B cell (primary cell): ENCODE measurements around the gene GHDC. TPM values are rescaled to one million over a fixed set of nuclear protein-coding genes. Genes with fewer than 3 reads are reported as not detected.
A peak's percentile ranks its signal among the peaks of the same experiment; 100 is the strongest.

Experiments used
- ATAC-seq: fragments of 200-7000 bp; cut with Tn5 transposase; one replicate; pipeline ENCODE4 v1.10.0; 2021; ENCODE audit warnings: low read depth, mild to moderate bottlenecking, moderate number of reproducible peaks, moderate library complexity
- CTCF ChIA-PET: fragments of 350-600 bp; sonication (Branson Sonifier 250); formaldehyde crosslinking; loops from one replicate; lab custom pipeline; 2021; ENCODE audit warnings: antibody characterized with exemption, inconsistent platforms; lab: Charles Lee
- POLR2A ChIA-PET: fragments of 350-600 bp; sonication (Branson Sonifier 250); formaldehyde crosslinking; loops from one replicate; lab custom pipeline; 2021; ENCODE audit warnings: antibody characterized with exemption; lab: Charles Lee
- DNase-seq: peaks from one replicate; pipeline ENCODE4 v3.0.0; 2013
- H2AFZ ChIP-seq: 2 replicates; pipeline ENCODE4 v1.6.1; 2012; ENCODE audit warnings: mild to moderate bottlenecking, low read depth, low read length; ENCODE audit not compliant: insufficient read depth, poor library complexity, severe bottlenecking
- H3K27ac ChIP-seq, 2 donors: 1 replicate in 1 of 2; 2 replicates in 1 of 2; pipeline ENCODE4 v1.5.1; 2012 to 2013; ENCODE audit warnings: low read length in 2 of 2, mild to moderate bottlenecking in 2 of 2, moderate library complexity in 1 of 2
- H3K27me3 ChIP-seq, 4 experiments: fragments of 200-600 bp in 1 of 4; sonication (generic) in 1 of 4; replicated peaks in 1 of 4; 1 replicate in 2 of 4; 2 replicates in 2 of 4; pipeline versions ENCODE4 v1.6.1 to v1.7.0; 2013 to 2016; ENCODE audit warnings: low read length in 3 of 4, mild to moderate bottlenecking in 2 of 4, mixed read lengths in 1 of 4, moderate library complexity in 1 of 4; ENCODE audit not compliant: insufficient read depth in 4 of 4, control insufficient read depth in 3 of 4; ENCODE audit errors: control extremely low read depth in 1 of 4
- H3K36me3 ChIP-seq, 2 experiments: replicated peaks in 1 of 2; 1 replicate in 1 of 2; 2 replicates in 1 of 2; pipeline versions ENCODE4 v1.6.1 to v1.7.1; 2013; ENCODE audit warnings: low read length in 1 of 2; ENCODE audit not compliant: insufficient read depth in 2 of 2, control insufficient read depth in 1 of 2; ENCODE audit errors: control extremely low read depth in 1 of 2, extremely low read depth in 1 of 2
- H3K4me1 ChIP-seq, 2 donors: fragments of 200-600 bp in 1 of 2; sonication (generic) in 1 of 2; 1 replicate in 1 of 2; 2 replicates in 1 of 2; pipeline versions ENCODE4 v1.5.1 to v1.6.1; 2013 to 2017; ENCODE audit warnings: low read length in 2 of 2; ENCODE audit not compliant: control insufficient read depth in 2 of 2, insufficient read depth in 2 of 2
- H3K4me2 ChIP-seq: replicated peaks from 2 replicates; pipeline ENCODE3; 2012; ENCODE audit warnings: mild to moderate bottlenecking, low read depth, low read length; ENCODE audit not compliant: poor library complexity, severe bottlenecking
- H3K4me3 ChIP-seq, 5 experiments: fragments of 200-600 bp in 1 of 5; sonication (generic) in 1 of 5; 1 replicate in 3 of 5; 2 replicates in 2 of 5; pipeline versions ENCODE4 v1.5.1 to v1.7.0; 2011 to 2016; ENCODE audit warnings: low read length in 4 of 5, mild to moderate bottlenecking in 4 of 5, low read depth in 2 of 5, control low read depth in 1 of 5, moderate library complexity in 1 of 5; ENCODE audit not compliant: insufficient read depth in 1 of 5; ENCODE audit errors: control extremely low read depth in 1 of 5, extremely low read depth in 1 of 5
- H3K79me2 ChIP-seq: fragments of 200-600 bp; sonication (generic); one replicate; pipeline ENCODE4 v1.6.0; 2016; ENCODE audit warnings: low read length; ENCODE audit not compliant: control insufficient read depth, insufficient read depth
- H3K9ac ChIP-seq: fragments of 200-600 bp; sonication (generic); 2 replicates; pipeline ENCODE4 v1.6.1; 2017; ENCODE audit warnings: mild to moderate bottlenecking, low read length, moderate library complexity
- H3K9me3 ChIP-seq, 3 donors: one replicate each; pipeline versions ENCODE4 v1.6.1 to v1.7.1; 2013; ENCODE audit warnings: low read length in 2 of 3; ENCODE audit not compliant: control insufficient read depth in 2 of 3, insufficient read depth in 1 of 3; ENCODE audit errors: control extremely low read depth in 1 of 3
- H4K20me1 ChIP-seq: 2 replicates; pipeline ENCODE4 v1.6.0; 2012; ENCODE audit warnings: mild to moderate bottlenecking, low read length; ENCODE audit not compliant: insufficient read depth, control insufficient read depth, poor library complexity, severe bottlenecking
- H3K27ac Mint-ChIP-seq: one replicate; pipeline ENCODE4 v1.8.0; 2021; ENCODE audit warnings: mixed read lengths
- H3K27me3 Mint-ChIP-seq: one replicate; pipeline ENCODE4 v1.8.0; 2021; ENCODE audit warnings: mixed read lengths
- H3K4me1 Mint-ChIP-seq: one replicate; pipeline ENCODE4 v1.8.0; 2021; ENCODE audit warnings: mixed read lengths
- H3K4me3 Mint-ChIP-seq: one replicate; pipeline ENCODE4 v1.8.0; 2021; ENCODE audit warnings: mixed read lengths
- H3K9me3 Mint-ChIP-seq: one replicate; pipeline ENCODE4 v1.8.0; 2022; ENCODE audit warnings: mixed read lengths; ENCODE audit not compliant: insufficient read depth
- EZH2 ChIP-seq: IDR thresholded peaks from 2 replicates; pipeline ENCODE4 v1.6.1; 2012; ENCODE audit warnings: borderline replicate concordance, low read depth, mild to moderate bottlenecking, moderate library complexity, low read length; ENCODE audit not compliant: insufficient read depth, poor library complexity, severe bottlenecking
- WGBS: methylation state at CpG from one replicate; pipeline ENCODE4 v1.1.5; 2013; ENCODE audit warnings: missing lambda C conversion rate; ENCODE audit not compliant: insufficient coverage; 5-methylcytosine and 5-hydroxymethylcytosine counted together
- intact Hi-C: fragments of 100-400 bp; cut with micrococcal nuclease; formaldehyde crosslinking; loops from one replicate; pipeline ENCODE4 v1.10.0; 2022
- polyA plus RNA-seq: library from polyadenylated mRNA; depleted of rRNA; stranded (reverse); fragments of >200 nt; gene quantifications from 2 replicates; pipeline ENCODE4 v1.2.3, GENCODE V29; 2012
- total RNA-seq, 2 donors: library from RNA; stranded (reverse); fragments of 120-200 nt in 1 of 2; gene quantifications; 1 replicate in 1 of 2; 2 replicates in 1 of 2; pipeline versions ENCODE4 v1.2.3 to v1.2.4, GENCODE V29; 2013 to 2022
- TF ChIP-seq, protein P1 (sequence below): fragments of 200-600 bp; IDR thresholded peaks from one replicate; pipeline ENCODE4 v1.8.0; 2022; ENCODE audit warnings: antibody characterized with exemption, mild to moderate bottlenecking

Gene GHDC
- total and polyA plus RNA-seq, 2 donors (not counting 1 experiment from before 2014, with no cell fraction given), result 41.5 to 65.4 TPM

DNA sequence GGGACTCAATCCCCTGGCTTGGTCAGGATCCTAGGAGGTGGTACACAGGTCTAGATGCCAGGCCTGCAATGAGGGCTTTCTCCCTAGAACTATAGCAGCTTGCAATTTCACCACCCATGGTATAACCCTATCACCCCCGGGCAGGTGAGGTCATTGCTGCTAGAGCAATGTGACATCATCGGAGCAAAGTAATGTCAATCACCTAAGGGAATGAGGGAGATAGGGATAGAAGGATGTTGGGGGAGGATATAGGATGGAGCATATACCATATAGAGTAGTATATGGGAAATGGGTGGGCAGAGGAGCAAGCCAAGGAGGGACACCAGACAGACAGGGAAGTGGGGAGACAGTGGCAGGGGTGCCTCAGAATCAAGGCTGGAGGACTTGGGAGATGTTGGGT, 16.6 kb downstream of the GHDC start:
- no peak for DNase-seq
- Histone ChIP-seq H3K27me3 (peaks cover 0 to 17% (median 2%) of the 10 kb centered on the region in 4 experiments), H3K36me3 (no peaks in the 10 kb centered on the region), H3K79me2 (no peaks in the 10 kb centered on the region), H4K20me1 (no peaks in the 10 kb centered on the region), H3K4me2 (no peak overlapping the region), H3K4me1 (peaks cover 33 to 43% of the 10 kb centered on the region in 2 donors), H3K27ac (no peak overlapping the region), H3K9ac (no peak overlapping the region), H2AFZ (no peak overlapping the region), H3K4me3 (no peak overlapping the region), H3K9me3 (peaks cover 0 to 11% (median 0%) of the 10 kb centered on the region in 3 donors)
- TF ChIP-seq, protein P1, sequence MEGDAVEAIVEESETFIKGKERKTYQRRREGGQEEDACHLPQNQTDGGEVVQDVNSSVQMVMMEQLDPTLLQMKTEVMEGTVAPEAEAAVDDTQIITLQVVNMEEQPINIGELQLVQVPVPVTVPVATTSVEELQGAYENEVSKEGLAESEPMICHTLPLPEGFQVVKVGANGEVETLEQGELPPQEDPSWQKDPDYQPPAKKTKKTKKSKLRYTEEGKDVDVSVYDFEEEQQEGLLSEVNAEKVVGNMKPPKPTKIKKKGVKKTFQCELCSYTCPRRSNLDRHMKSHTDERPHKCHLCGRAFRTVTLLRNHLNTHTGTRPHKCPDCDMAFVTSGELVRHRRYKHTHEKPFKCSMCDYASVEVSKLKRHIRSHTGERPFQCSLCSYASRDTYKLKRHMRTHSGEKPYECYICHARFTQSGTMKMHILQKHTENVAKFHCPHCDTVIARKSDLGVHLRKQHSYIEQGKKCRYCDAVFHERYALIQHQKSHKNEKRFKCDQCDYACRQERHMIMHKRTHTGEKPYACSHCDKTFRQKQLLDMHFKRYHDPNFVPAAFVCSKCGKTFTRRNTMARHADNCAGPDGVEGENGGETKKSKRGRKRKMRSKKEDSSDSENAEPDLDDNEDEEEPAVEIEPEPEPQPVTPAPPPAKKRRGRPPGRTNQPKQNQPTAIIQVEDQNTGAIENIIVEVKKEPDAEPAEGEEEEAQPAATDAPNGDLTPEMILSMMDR, result no peak
- TF ChIP-seq EZH2, result no peak
- WGBS, result 100% methylated on average over 1 of the region's 2 CpGs
- ChIA-PET CTCF (no interaction called here), POLR2A (no interaction called here)
- Mint-ChIP-seq H3K4me3 (peak overlapping the region; percentile 20), H3K27ac (no peak overlapping the region), H3K27me3 (no peaks in the 10 kb centered on the region), H3K9me3 (no peaks in the 10 kb centered on the region), H3K4me1 (peaks cover 42% of the 10 kb centered on the region)
- intact Hi-C loops, result no loop called here
- ATAC-seq, result no peak

DNA sequence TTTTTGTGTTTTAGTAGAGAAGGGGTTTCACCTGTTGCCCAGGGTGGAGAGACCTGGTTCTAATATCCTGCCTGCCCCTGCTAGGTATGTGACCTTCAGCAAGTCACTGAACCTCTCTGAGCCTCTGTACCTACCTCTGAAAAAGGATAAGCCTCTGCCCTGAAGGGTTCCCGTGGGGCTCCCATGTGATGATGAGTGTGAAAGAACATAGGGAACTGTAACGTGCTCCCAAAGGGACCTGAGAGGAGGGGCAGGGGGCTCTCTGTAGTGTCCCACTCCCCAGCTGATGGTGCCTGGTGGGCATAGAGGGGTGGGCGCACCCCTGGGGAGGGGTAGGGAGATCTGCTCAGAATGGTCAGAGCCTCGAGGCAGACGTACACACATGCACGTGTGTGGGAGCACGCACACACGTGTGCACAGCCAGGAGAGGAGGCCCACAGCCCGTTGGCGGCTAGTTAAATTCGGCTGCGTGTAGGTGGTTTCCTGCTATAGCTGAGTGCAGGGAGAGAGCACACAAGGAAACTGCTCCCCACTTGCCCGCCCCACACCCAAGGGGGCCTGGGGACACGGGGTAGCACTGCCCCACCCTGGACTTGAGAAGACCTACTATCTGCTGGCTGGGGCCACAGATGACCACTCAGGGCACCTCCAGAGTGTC, 20.0 kb downstream of the GHDC start:
- Histone ChIP-seq H3K4me2 (no peak overlapping the region), H3K4me1 (peaks cover 11 to 16% of the 10 kb centered on the region in 2 donors), H2AFZ (no peak overlapping the region), H3K9me3 (no peaks in the 10 kb centered on the region), H3K79me2 (no peaks in the 10 kb centered on the region), H3K4me3 (no peak overlapping the region), H3K27me3 (no peaks in the 10 kb centered on the region), H3K9ac (no peak overlapping the region), H4K20me1 (no peaks in the 10 kb centered on the region), H3K27ac (no peak overlapping the region), H3K36me3 (no peaks in the 10 kb centered on the region)
- no peak overlapping the region for H3K27ac Mint-ChIP-seq
- no peak overlapping the region for H3K4me3 Mint-ChIP-seq
- no peaks in the 10 kb centered on the region for H3K9me3 Mint-ChIP-seq
- ATAC-seq (no peak), DNase-seq (no peak)
- ChIA-PET POLR2A (no interaction called here), CTCF (no interaction called here)
- intact Hi-C loops, result no loop called here
- TF ChIP-seq EZH2, result no peak
- TF ChIP-seq, protein P1, result no peak
- 51% methylated on average over 14 of the region's 14 CpGs for WGBS
- peaks cover 17% of the 10 kb centered on the region for H3K4me1 Mint-ChIP-seq
- H3K27me3 Mint-ChIP-seq, result no peaks in the 10 kb centered on the region
